ENCODE results near the gene GDF2. TPM values are rescaled to one million over a fixed set of nuclear protein-coding genes. Genes with fewer than 3 reads are reported as not detected.

GDF2 gene
- total RNA-seq, 1 experiment from 2014 or later: not detected

DNA sequence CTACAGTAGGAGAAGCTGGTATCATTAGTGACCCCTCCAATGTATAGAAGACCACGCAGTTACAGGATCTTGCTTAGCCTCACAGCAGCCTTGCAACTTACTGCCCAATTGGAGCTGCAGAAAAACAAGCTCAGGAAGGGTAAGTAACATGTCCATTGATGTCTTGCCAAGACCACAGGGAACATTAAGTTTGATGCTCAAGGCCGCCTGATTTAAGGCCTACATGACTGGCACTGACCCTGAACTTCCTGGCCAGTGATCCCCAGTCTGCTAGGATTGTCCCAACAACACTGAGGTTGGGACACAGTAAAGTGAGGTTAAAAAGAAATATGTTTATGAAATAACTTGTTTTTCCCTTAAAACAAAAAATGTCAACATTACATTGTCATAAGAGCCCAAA is 6.8 kb upstream of the GDF2 start:
- Histone ChIP-seq H3K9ac (ENCODE audit: extremely low read depth, insufficient read length, low read length) (no peak overlapping the region), H2BK5ac (ENCODE audit: insufficient read length, low read length) (no peak overlapping the region), H3K4ac (ENCODE audit: low read depth, low read length) (no peak overlapping the region), H3K79me1 (ENCODE audit: insufficient read depth, low read depth, low read length, poor library complexity, severe bottlenecking) (no peaks in the 10 kb centered on the region), H3K9me3 (ENCODE audit: control insufficient read depth, low read depth, low read length) (no peaks in the 10 kb centered on the region), H2AK5ac (ENCODE audit: insufficient read length, low read length) (no peak overlapping the region), H4K5ac (ENCODE audit: insufficient read length, low read depth, low read length) (no peak overlapping the region), H2BK120ac (ENCODE audit: low read depth, low read length, poor library complexity, severe bottlenecking) (no peak overlapping the region), H3K27ac (ENCODE audit: insufficient read length, low read depth, low read length) (no peak overlapping the region), H4K8ac (replicated peaks; ENCODE audit: insufficient read length, low read depth, low read length) (no peak overlapping the region), H3K23ac (ENCODE audit: insufficient read length, low read depth, low read length) (no peak overlapping the region), H2AFZ (ENCODE audit: low read length) (no peak overlapping the region), H3K4me1 (ENCODE audit: insufficient read depth, low read length) (no peaks in the 10 kb centered on the region; the same call in 1 of the 2 replicates), H4K20me1 (ENCODE audit: control insufficient read depth, insufficient read depth, insufficient read length) (peaks cover 1% of the 10 kb centered on the region), H3K18ac (ENCODE audit: insufficient read length, low read depth, low read length) (no peak overlapping the region), H2BK12ac (ENCODE audit: insufficient read length, low read depth, low read length) (no peak overlapping the region), H3K79me2 (ENCODE audit: insufficient read depth, low read length) (no peaks in the 10 kb centered on the region), H3K14ac (ENCODE audit: insufficient read depth, low read length) (no peak overlapping the region), H3T11ph (ENCODE audit: low read length) (no peak overlapping the region), H3K23me2 (ENCODE audit: insufficient read length, low read depth, low read length, poor library complexity, severe bottlenecking) (no peaks in the 10 kb centered on the region), H3K27me3 (ENCODE audit: insufficient read depth, low read length) (no peaks in the 10 kb centered on the region), H2BK15ac (ENCODE audit: low read depth, low read length) (no peak overlapping the region), H3K56ac (ENCODE audit: insufficient read length, low read depth, low read length) (no peak overlapping the region), H4K91ac (ENCODE audit: insufficient read length, low read depth, low read length) (no peak overlapping the region), H2BK20ac (ENCODE audit: low read depth, low read length, poor library complexity, severe bottlenecking) (no peak overlapping the region), H3K4me2 (ENCODE audit: insufficient read depth, insufficient read length, low read length) (no peak overlapping the region)
- no peaks in the 10 kb centered on the region for H3K4me1 Mint-ChIP-seq
- DNase-seq: no peak
- H3K4me3 Mint-ChIP-seq: no peak overlapping the region
- TF ChIP-seq, protein P1, sequence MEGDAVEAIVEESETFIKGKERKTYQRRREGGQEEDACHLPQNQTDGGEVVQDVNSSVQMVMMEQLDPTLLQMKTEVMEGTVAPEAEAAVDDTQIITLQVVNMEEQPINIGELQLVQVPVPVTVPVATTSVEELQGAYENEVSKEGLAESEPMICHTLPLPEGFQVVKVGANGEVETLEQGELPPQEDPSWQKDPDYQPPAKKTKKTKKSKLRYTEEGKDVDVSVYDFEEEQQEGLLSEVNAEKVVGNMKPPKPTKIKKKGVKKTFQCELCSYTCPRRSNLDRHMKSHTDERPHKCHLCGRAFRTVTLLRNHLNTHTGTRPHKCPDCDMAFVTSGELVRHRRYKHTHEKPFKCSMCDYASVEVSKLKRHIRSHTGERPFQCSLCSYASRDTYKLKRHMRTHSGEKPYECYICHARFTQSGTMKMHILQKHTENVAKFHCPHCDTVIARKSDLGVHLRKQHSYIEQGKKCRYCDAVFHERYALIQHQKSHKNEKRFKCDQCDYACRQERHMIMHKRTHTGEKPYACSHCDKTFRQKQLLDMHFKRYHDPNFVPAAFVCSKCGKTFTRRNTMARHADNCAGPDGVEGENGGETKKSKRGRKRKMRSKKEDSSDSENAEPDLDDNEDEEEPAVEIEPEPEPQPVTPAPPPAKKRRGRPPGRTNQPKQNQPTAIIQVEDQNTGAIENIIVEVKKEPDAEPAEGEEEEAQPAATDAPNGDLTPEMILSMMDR (conservative IDR thresholded peaks at IDR 0.05): no peak
- no peak overlapping the region for H3K27ac Mint-ChIP-seq
- no CpG with 5 or more reads among the region's 2 CpGs for WGBS (ENCODE audit: extremely low coverage, insufficient read length, low lambda C conversion rate)
- H3K27me3 Mint-ChIP-seq (ENCODE audit: low read depth): peaks cover 4% of the 10 kb centered on the region
- H3K36me3 Mint-ChIP-seq (ENCODE audit: insufficient read depth in 1 of 3, low read depth in 3 of 3): no peaks in the 10 kb centered on the region; a peak in 1 of 7 replicates
- H3K9me3 Mint-ChIP-seq: no peaks in the 10 kb centered on the region; a peak in 3 of 5 replicates
